ENCODE results near the gene HOXB6. TPM values are rescaled to one million over a fixed set of nuclear protein-coding genes. Genes with fewer than 3 reads are reported as not detected.

HOXB6 gene
- polyA plus RNA-seq, 1 experiment: not detected

DNA sequence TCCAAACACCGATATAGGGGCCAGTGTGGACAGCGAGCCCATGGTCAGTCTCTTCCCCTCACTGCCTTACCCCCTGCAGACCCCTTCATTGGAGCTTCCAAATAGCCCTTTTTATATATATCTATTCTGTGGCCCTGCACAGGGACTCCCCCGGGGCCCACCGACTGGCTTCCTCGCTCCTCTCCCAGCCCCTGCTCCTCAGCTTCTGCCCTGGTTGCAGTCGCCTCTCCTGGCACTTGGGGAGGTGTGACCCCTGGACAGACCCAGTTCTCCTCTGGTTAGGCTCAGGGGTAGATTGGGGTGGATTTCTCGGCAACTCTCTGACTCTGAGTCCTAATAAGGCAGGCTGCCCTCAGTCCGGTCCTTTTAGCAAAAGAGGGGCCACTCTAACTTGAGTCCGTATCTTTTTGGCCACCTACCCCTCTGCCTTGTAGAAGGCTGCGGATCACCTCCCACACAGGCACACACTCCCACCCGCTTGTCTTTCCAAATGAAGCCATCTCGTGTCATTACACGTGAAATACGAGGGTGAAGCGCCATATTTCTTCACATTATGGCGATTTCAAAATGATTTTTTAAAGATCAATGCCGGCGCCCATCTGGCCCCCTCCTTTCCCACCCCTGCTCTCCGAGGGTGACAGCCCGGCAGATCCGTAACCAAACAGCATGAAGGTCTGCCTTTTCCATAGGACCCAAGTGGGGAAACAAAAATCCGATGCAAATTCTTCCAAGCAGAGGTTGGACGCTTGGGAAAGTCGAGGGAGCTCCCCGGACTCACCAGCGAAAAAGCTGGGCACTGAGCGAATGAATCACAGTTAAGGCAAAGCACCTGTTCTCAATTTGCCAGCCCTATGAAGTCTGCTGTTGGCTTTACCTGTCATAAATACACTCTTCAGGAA lies 23.1 kb upstream of the HOXB6 start:
- TF ChIP-seq, protein P1, sequence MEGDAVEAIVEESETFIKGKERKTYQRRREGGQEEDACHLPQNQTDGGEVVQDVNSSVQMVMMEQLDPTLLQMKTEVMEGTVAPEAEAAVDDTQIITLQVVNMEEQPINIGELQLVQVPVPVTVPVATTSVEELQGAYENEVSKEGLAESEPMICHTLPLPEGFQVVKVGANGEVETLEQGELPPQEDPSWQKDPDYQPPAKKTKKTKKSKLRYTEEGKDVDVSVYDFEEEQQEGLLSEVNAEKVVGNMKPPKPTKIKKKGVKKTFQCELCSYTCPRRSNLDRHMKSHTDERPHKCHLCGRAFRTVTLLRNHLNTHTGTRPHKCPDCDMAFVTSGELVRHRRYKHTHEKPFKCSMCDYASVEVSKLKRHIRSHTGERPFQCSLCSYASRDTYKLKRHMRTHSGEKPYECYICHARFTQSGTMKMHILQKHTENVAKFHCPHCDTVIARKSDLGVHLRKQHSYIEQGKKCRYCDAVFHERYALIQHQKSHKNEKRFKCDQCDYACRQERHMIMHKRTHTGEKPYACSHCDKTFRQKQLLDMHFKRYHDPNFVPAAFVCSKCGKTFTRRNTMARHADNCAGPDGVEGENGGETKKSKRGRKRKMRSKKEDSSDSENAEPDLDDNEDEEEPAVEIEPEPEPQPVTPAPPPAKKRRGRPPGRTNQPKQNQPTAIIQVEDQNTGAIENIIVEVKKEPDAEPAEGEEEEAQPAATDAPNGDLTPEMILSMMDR (IDR thresholded peaks at IDR 0.05; ENCODE audit: insufficient read depth, low read depth, low read length): no peak
- POLR2A ChIA-PET: no interaction called here
- Histone ChIP-seq H3K4me3 (ENCODE audit: low read depth, low read length) (no peak overlapping the region), H3K36me3 (ENCODE audit: control insufficient read depth, insufficient read depth, low read length) (no peaks in the 10 kb centered on the region), H3K27me3 (ENCODE audit: control insufficient read depth, insufficient read depth, low read length) (peaks cover 88% of the 10 kb centered on the region)
- CTCF ChIA-PET: interaction anchor here (0.9 to 2.0 kb wide), 4 partner anchors 8 to 10 kb away, joined by 3 to 6 read pairs (median 4); no protein-coding TSS in a partner anchor
- DNase-seq (ENCODE audit: low read depth): no peak

DNA sequence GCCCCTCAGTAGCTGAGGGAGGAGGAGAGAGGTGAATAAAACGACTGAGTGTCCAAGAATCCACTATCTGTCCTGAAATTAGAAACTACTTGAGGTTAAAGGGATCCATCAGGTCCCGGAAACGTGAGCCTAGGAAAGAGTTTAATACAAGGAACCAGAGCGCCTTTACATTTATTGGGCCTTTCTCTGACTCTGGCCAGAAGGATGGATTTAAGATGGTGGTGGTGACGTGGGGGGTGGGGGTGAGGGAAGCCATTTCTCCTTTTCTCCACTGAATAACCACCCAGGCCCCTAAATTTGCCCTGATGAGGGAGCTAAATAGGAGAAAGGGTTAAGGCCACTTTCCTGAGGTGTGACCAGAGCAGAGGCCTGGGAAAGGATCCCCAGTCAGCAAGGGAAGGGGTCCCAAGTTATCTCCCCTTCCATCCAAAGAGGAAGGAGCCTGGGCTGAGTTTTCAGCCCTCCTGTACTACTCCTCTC lies 22.4 kb upstream of the HOXB6 start:
- DNase-seq (ENCODE audit: low read depth): no peak
- no peaks in the 10 kb centered on the region for H3K36me3 ChIP-seq (ENCODE audit: control insufficient read depth, insufficient read depth, low read length)
- ChIA-PET POLR2A (no interaction called here), CTCF (interaction anchor here (0.9 to 1.1 kb wide), 4 partner anchors 9 to 14 kb away, joined by 3 to 4 read pairs (median 4); no protein-coding TSS in a partner anchor)
- peaks cover 88% of the 10 kb centered on the region for H3K27me3 ChIP-seq (ENCODE audit: control insufficient read depth, insufficient read depth, low read length)
- TF ChIP-seq, protein P1 (IDR thresholded peaks at IDR 0.05; ENCODE audit: insufficient read depth, low read depth, low read length): no peak
- H3K4me3 ChIP-seq (ENCODE audit: low read depth, low read length): no peak overlapping the region

DNA sequence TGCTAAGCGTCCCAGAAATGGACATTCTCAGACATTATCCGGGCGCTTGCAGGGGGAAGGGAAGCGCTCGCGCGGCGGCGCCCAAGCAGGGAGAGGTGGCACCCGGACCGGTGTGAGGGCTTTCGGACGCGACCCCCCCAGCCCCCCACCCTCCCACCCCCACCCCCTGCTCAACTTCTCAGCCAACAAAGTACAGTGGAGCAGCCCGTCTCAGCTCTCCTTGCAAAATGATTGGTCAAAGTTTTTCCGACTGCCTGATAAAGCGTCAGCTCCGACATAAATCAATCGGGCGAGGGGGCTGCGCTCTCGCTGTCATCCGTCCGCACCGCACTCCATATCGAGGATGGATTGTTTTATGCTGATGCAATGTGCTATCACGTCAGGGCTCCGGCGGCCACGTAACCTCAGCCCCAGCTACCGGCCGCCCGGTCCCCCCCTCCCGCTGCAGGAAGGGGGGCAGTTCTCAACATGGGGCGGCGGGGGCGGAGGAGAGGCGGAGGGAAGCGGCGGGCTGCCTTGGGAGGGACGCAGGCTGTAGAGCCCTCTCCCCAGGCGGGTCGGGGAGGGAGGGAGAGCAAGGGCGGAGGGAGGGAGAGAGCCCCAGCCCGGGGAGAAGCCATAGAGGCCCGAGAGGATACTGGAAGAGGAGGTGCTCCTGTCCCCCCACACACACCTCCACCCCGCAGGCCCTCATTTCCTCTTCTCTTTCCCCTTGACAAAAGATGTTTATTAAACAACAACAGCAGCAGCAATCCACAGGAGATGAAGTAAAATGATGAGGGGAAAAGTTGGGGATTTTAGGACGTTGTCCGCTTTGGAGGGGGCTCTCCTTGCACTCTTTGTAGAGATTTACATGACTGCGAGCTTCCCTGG lies 21.7 kb upstream of the HOXB6 start, which contains the start of gene HOXB9:
Gene HOXB9, minus strand, starts transcription at position 114 of the 873 bp plus-strand sequence. Its CDS starts 89 bp downstream, at position 25.
- POLR2A ChIA-PET: no interaction called here
- Histone ChIP-seq H3K27me3 (ENCODE audit: control insufficient read depth, insufficient read depth, low read length) (peaks cover 88% of the 10 kb centered on the region), H3K4me3 (ENCODE audit: low read depth, low read length) (no peak within 1 kb of the TSS), H3K36me3 (ENCODE audit: control insufficient read depth, insufficient read depth, low read length) (no peaks in the 10 kb centered on the region)
- CTCF ChIA-PET: interaction anchor here (0.9 to 1.9 kb wide), 5 partner anchors 8 to 252 kb away, joined by 3 to 7 read pairs (median 4); no protein-coding TSS in a partner anchor
- TF ChIP-seq, protein P1 (IDR thresholded peaks at IDR 0.05; ENCODE audit: insufficient read depth, low read depth, low read length): no peak
- DNase-seq (ENCODE audit: low read depth): no peak

- Histone ChIP-seq H3K27me3 (ENCODE audit: control insufficient read depth, insufficient read depth, low read length) (peaks cover 87% of the 10 kb centered on the region), H3K4me3 (ENCODE audit: low read depth, low read length) (no peak overlapping the region), H3K36me3 (ENCODE audit: control insufficient read depth, insufficient read depth, low read length) (no peaks in the 10 kb centered on the region)
- ChIA-PET POLR2A (no interaction called here), CTCF (interaction anchor here (1.0 to 1.9 kb wide), 4 partner anchors 11 to 274 kb away, joined by 3 to 7 read pairs (median 4); no protein-coding TSS in a partner anchor)
- no peak for DNase-seq (ENCODE audit: low read depth)
- TF ChIP-seq, protein P1 (IDR thresholded peaks at IDR 0.05; ENCODE audit: insufficient read depth, low read depth, low read length): no peak
Observed at GRCh38 chr17:48625495-48626244, 20.9 kb upstream of the HOXB6 start.

Measured in BJ (cell line).